ENCODE data around the gene NR4A3. TPM values are rescaled to one million over a fixed set of nuclear protein-coding genes. Genes with fewer than 3 reads are reported as not detected.

NR4A3 gene
- total and polyA plus RNA-seq, 2 of the 13 experiments (the other 11 are each of a cell fraction or from before 2014, with no cell fraction given), result 0.02 to 0.09 TPM

- TF ChIP-seq SKIL (CRISPR knock-in tag; IDR thresholded peaks at IDR 0.05; ENCODE audit: borderline replicate concordance) (no peak), ZNF350 (CRISPR knock-in tag; IDR thresholded peaks at IDR 0.05; ENCODE audit: borderline replicate concordance, low read depth) (peak; percentile 19; the same call in 1 of the 2 replicates), ZNF777 (CRISPR knock-in tag; IDR thresholded peaks at IDR 0.05) (peak; percentile 90), BCLAF1 (IDR thresholded peaks at IDR 0.05) (no peak), HBP1 (CRISPR knock-in tag; IDR thresholded peaks at IDR 0.05; ENCODE audit: low read depth) (no peak), TOE1 (CRISPR knock-in tag; IDR thresholded peaks at IDR 0.05) (no peak), ZNF101 (CRISPR knock-in tag; IDR thresholded peaks at IDR 0.05; ENCODE audit: borderline replicate concordance, low read depth) (no peak), GABPA (IDR thresholded peaks at IDR 0.05; ENCODE audit: low read depth, low read length) (no peak), GABPA (CRISPR knock-in tag; IDR thresholded peaks at IDR 0.05; ENCODE audit: low read depth) (no peak), ZNF136 (CRISPR knock-in tag; IDR thresholded peaks at IDR 0.05; ENCODE audit: low read depth) (no peak), TSC22D2 (CRISPR knock-in tag; IDR thresholded peaks at IDR 0.05; ENCODE audit: borderline replicate concordance) (no peak), ZNF558 (CRISPR knock-in tag; IDR thresholded peaks at IDR 0.05; ENCODE audit: borderline replicate concordance) (no peak), GTF2F1 (IDR thresholded peaks at IDR 0.05; ENCODE audit: low read length) (no peak), MLLT10 (CRISPR knock-in tag; IDR thresholded peaks at IDR 0.05) (no peak), ZNF709 (CRISPR knock-in tag; IDR thresholded peaks at IDR 0.05) (peak; percentile 46; the same call in 1 of the 2 replicates), ZNF510 (CRISPR knock-in tag; IDR thresholded peaks at IDR 0.05; ENCODE audit: low read depth) (no peak), ZNF639 (CRISPR knock-in tag; conservative IDR thresholded peaks at IDR 0.05) (no peak), ZNF292 (CRISPR knock-in tag; IDR thresholded peaks at IDR 0.05; ENCODE audit: borderline replicate concordance, low read depth) (0 out of 2 replicates have a peak, but pooled peaks have one; percentile 22), HES4 (CRISPR knock-in tag; IDR thresholded peaks at IDR 0.05; ENCODE audit: borderline replicate concordance) (0 out of 2 replicates have a peak, but pooled peaks have one; percentile 44), CAMTA2 (CRISPR knock-in tag; IDR thresholded peaks at IDR 0.05; ENCODE audit: borderline replicate concordance) (no peak), ZNF75D (CRISPR knock-in tag; IDR thresholded peaks at IDR 0.05; ENCODE audit: borderline replicate concordance) (no peak), ZNF790 (CRISPR knock-in tag; IDR thresholded peaks at IDR 0.05; ENCODE audit: borderline replicate concordance) (no peak)
Measured at GRCh38 chr9:99824378-99825171, 2.9 kb downstream of the NR4A3 start (continued).

Measured in HepG2 (cell line).